Measurements from ENCODE around the gene MOAP1. TPM values are rescaled to one million over a fixed set of nuclear protein-coding genes. Genes with fewer than 3 reads are reported as not detected.
"Not testable (repeated sequence)": the region's sequence is repeated elsewhere in the genome, so short reads cannot be mapped to it uniquely, and the experiment has no call there.

MOAP1 gene
- total RNA-seq, 1 experiment from 2014 or later, result 32.4 TPM

DNA sequence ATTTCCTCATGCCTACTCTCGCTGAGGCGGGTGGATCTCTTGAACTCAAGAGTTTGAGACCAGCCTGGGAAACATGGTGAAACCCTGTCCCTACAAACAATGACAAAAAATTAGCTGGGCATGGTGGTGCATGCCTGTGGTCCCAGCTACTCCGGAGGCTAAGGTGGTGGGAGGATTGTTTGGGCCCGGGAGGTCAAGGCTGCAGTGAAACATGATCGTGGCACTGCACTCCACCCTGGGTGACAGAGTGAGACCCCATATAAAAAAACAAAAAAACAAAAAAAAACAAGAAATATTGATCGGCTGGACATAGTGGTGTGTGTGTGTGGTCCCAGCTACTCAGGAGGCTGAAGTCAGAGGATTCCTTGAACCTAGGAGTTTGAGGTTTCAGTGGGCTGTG, 9.2 kb downstream of the MOAP1 start:
- H3K36me3 ChIP-seq (ENCODE audit: insufficient read depth, low read length, poor library complexity, severe bottlenecking), result no peaks in the 10 kb centered on the region
- H3K27ac ChIP-seq (ENCODE audit: low read depth, low read length, poor library complexity, severe bottlenecking), result no peak overlapping the region
- DNase-seq (ENCODE audit: low spot score), result no peak
- intact Hi-C loops (cut with micrococcal nuclease; ENCODE audit: unreplicated experiment), result no loop called here
- H3K27me3 ChIP-seq (replicated peaks; ENCODE audit: insufficient read depth, low read depth, low read length, poor library complexity), result no peaks in the 10 kb centered on the region
- BruUV-seq (replicated peaks), result no TSS peak
- no peaks in the 10 kb centered on the region for H3K9me3 ChIP-seq (ENCODE audit: low read depth, low read length, poor library complexity, severe bottlenecking)
- POLR2A ChIA-PET (ENCODE audit: low non-redundant PET), result no interaction called here
- no peak overlapping the region for H3K4me3 ChIP-seq (ENCODE audit: low read depth, low read length, poor library complexity, severe bottlenecking)
- CTCF ChIA-PET, result interaction anchor here (1.2 kb wide), 1 partner anchor 62 kb away, joined by 3 read pairs; no protein-coding TSS in a partner anchor
- H3K4me1 ChIP-seq (ENCODE audit: insufficient read depth, low read length, poor library complexity, severe bottlenecking), result no peaks in the 10 kb centered on the region
- TF ChIP-seq, protein P1, sequence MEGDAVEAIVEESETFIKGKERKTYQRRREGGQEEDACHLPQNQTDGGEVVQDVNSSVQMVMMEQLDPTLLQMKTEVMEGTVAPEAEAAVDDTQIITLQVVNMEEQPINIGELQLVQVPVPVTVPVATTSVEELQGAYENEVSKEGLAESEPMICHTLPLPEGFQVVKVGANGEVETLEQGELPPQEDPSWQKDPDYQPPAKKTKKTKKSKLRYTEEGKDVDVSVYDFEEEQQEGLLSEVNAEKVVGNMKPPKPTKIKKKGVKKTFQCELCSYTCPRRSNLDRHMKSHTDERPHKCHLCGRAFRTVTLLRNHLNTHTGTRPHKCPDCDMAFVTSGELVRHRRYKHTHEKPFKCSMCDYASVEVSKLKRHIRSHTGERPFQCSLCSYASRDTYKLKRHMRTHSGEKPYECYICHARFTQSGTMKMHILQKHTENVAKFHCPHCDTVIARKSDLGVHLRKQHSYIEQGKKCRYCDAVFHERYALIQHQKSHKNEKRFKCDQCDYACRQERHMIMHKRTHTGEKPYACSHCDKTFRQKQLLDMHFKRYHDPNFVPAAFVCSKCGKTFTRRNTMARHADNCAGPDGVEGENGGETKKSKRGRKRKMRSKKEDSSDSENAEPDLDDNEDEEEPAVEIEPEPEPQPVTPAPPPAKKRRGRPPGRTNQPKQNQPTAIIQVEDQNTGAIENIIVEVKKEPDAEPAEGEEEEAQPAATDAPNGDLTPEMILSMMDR (conservative IDR thresholded peaks at IDR 0.05; ENCODE audit: low read depth, low read length), result no peak
- no peak for TF ChIP-seq EZH2 (IDR thresholded peaks at IDR 0.05; ENCODE audit: borderline replicate concordance, low read depth, low read length, poor library complexity, severe bottlenecking)

DNA sequence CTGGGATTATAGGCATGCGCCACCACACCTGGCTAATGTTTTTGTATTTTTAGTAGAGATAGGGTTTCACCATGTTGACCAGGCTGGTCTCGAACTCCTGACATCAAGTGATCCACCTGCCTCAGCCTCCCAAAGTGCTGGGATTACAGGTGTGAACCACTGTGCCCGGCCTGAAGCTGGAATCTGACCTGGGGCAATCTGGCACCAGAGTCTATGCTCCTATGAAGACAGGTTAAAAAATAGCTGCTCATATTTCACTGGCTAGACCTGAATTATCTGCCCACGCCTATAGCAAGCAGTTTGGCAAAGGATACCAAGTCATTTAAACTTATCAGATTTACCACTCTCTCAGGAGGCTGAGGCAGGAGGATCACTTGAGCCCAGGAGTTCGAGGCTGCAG, 10.0 kb downstream of the MOAP1 start:
- intact Hi-C loops (cut with micrococcal nuclease; ENCODE audit: unreplicated experiment); H3K4me1 ChIP-seq (ENCODE audit: insufficient read depth, low read length, poor library complexity, severe bottlenecking); H3K27me3 ChIP-seq (replicated peaks; ENCODE audit: insufficient read depth, low read depth, low read length, poor library complexity); H3K9me3 ChIP-seq (ENCODE audit: low read depth, low read length, poor library complexity, severe bottlenecking); H3K36me3 ChIP-seq (ENCODE audit: insufficient read depth, low read length, poor library complexity, severe bottlenecking); H3K4me3 ChIP-seq (ENCODE audit: low read depth, low read length, poor library complexity, severe bottlenecking); DNase-seq (ENCODE audit: low spot score); BruUV-seq (replicated peaks); H3K27ac ChIP-seq (ENCODE audit: low read depth, low read length, poor library complexity, severe bottlenecking); POLR2A ChIA-PET (ENCODE audit: low non-redundant PET): not testable (repeated sequence)
- CTCF ChIA-PET, result interaction anchor here (1.2 kb wide), 1 partner anchor 61 kb away, joined by 3 read pairs; no protein-coding TSS in a partner anchor

DNA sequence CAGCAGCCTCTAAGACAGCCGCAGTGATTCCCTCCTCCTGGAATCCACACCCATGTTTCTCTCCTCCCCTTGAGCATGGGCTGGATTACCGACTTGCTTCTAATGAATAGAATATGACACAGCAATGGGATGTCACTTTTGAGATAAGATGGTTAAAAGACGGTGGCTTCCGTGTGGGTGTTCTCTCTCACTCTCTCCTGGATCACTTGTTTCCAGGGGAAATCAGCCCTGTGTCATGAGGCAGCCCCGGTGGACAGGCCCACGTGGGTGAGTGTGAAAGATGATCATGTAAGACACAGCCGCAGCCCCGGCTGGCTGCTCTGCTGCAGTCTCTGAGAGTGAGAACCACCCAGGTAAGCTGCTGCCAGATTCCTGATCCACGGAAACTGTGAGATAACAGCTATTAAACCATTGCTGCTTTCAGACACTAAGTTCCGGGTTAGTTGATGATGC, 10.7 kb downstream of the MOAP1 start:
- no peak overlapping the region for H3K4me3 ChIP-seq (ENCODE audit: low read depth, low read length, poor library complexity, severe bottlenecking)
- H3K27me3 ChIP-seq (replicated peaks; ENCODE audit: insufficient read depth, low read depth, low read length, poor library complexity), result no peaks in the 10 kb centered on the region
- POLR2A ChIA-PET (ENCODE audit: low non-redundant PET), result no interaction called here
- no peaks in the 10 kb centered on the region for H3K9me3 ChIP-seq (ENCODE audit: low read depth, low read length, poor library complexity, severe bottlenecking)
- H3K4me1 ChIP-seq (ENCODE audit: insufficient read depth, low read length, poor library complexity, severe bottlenecking), result no peaks in the 10 kb centered on the region
- no TSS peak for BruUV-seq (replicated peaks)
- intact Hi-C loops (cut with micrococcal nuclease; ENCODE audit: unreplicated experiment), result no loop called here
- no peaks in the 10 kb centered on the region for H3K36me3 ChIP-seq (ENCODE audit: insufficient read depth, low read length, poor library complexity, severe bottlenecking)
- no peak overlapping the region for H3K27ac ChIP-seq (ENCODE audit: low read depth, low read length, poor library complexity, severe bottlenecking)
- TF ChIP-seq, protein P1 (conservative IDR thresholded peaks at IDR 0.05; ENCODE audit: low read depth, low read length), result no peak
- no peak for TF ChIP-seq EZH2 (IDR thresholded peaks at IDR 0.05; ENCODE audit: borderline replicate concordance, low read depth, low read length, poor library complexity, severe bottlenecking)
- DNase-seq (ENCODE audit: low spot score), result peak; percentile 21
- CTCF ChIA-PET, result no interaction called here

DNA sequence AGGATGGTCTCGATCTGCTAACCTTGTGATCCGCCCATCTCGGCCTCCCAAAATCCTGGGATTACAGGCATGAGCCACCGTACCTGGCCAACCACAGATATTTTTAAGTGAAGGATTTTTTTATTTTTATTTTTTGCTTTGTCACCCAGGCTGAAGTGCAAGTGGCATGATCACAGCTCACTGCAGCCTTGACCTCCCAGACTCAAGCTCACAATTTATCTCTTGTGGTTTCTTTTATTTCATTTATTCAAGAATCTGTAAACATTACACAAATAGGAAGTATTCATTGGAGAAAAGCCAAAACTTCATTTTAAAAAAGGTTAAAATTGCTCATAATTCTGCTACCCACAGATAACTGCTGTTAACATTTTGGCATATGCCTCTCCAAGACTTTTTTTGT, 13.3 kb downstream of the MOAP1 start:
- Histone ChIP-seq H3K27me3 (replicated peaks; ENCODE audit: insufficient read depth, low read depth, low read length, poor library complexity) (no peaks in the 10 kb centered on the region), H3K9me3 (ENCODE audit: low read depth, low read length, poor library complexity, severe bottlenecking) (no peaks in the 10 kb centered on the region), H3K27ac (ENCODE audit: low read depth, low read length, poor library complexity, severe bottlenecking) (no peak overlapping the region), H3K4me1 (ENCODE audit: insufficient read depth, low read length, poor library complexity, severe bottlenecking) (no peaks in the 10 kb centered on the region), H3K4me3 (ENCODE audit: low read depth, low read length, poor library complexity, severe bottlenecking) (no peak overlapping the region), H3K36me3 (ENCODE audit: insufficient read depth, low read length, poor library complexity, severe bottlenecking) (no peaks in the 10 kb centered on the region)
- POLR2A ChIA-PET (ENCODE audit: low non-redundant PET), result no interaction called here
- TF ChIP-seq, protein P1 (conservative IDR thresholded peaks at IDR 0.05; ENCODE audit: low read depth, low read length), result no peak
- no peak for TF ChIP-seq EZH2 (IDR thresholded peaks at IDR 0.05; ENCODE audit: borderline replicate concordance, low read depth, low read length, poor library complexity, severe bottlenecking)
- no peak for DNase-seq (ENCODE audit: low spot score)
- BruUV-seq (replicated peaks), result no TSS peak
- intact Hi-C loops (cut with micrococcal nuclease; ENCODE audit: unreplicated experiment), result no loop called here
- CTCF ChIA-PET, result no interaction called here

DNA sequence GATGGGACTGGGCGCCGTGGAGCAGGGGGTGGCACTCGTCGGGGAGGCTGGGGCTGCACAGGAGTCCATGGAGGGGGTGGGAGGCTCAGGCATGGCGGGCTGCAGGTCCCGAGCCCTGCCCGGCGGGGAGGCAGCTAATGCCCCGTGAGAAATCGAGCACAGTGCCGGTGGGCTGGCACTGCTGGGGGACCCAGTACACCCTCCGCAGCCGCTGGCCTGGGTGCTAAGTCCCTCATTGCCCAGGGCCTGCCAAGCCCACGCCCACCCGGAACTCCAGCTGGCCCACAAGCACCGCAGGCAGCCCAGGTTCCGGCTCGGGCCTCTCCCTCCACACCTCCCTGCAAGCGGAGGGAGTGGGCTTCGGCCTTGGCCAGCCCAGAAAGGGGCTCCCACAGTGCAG, 14.6 kb downstream of the MOAP1 start:
- DNase-seq (ENCODE audit: low spot score); H3K4me3 ChIP-seq (ENCODE audit: low read depth, low read length, poor library complexity, severe bottlenecking); H3K36me3 ChIP-seq (ENCODE audit: insufficient read depth, low read length, poor library complexity, severe bottlenecking); H3K27me3 ChIP-seq (replicated peaks; ENCODE audit: insufficient read depth, low read depth, low read length, poor library complexity); H3K4me1 ChIP-seq (ENCODE audit: insufficient read depth, low read length, poor library complexity, severe bottlenecking); H3K9me3 ChIP-seq (ENCODE audit: low read depth, low read length, poor library complexity, severe bottlenecking); POLR2A ChIA-PET (ENCODE audit: low non-redundant PET); H3K27ac ChIP-seq (ENCODE audit: low read depth, low read length, poor library complexity, severe bottlenecking); BruUV-seq (replicated peaks); intact Hi-C loops (cut with micrococcal nuclease; ENCODE audit: unreplicated experiment): not testable (repeated sequence)
- CTCF ChIA-PET, result interaction anchor here (0.6 kb wide), 1 partner anchor 49 kb away, joined by 6 read pairs; no protein-coding TSS in a partner anchor
